Raji (cell line): ENCODE measurements around the gene SYT2.

Experiments
- POLR2A ChIP-seq: IDR thresholded peaks from 2 replicates; pipeline ENCODE4 v1.6.1; 2011; ENCODE audit warnings: low read depth, low read length, control low read depth; ENCODE audit not compliant: insufficient read depth

The SYT2 gene

DNA sequence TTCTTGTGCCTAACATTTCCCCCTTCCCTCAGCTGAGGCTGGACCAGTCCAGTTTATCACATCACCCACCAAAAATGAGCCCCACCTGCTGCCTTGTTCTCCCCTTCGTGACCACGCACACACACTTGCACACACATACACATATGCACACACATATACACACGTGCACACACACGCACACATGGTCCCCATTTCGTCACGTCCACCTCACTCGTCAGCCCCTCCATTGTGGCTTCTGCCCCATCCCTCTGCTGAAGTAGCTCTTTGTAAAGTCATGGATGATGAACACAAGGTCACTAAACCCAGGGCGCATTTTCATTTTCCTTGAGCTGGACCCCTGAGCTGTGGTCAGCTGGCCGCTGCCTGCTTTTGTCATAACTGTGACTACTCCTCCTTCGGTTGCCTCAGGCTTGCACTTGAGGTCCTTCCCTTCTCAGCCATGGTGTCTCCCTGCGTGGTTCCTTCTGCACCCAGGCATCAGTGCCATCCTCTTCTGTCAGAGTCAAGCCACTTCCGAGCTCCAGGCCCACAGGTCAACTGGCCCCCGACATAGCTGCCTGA is 93.8 kb downstream of the SYT2 start:
- TF ChIP-seq POLR2A, result no peak

DNA sequence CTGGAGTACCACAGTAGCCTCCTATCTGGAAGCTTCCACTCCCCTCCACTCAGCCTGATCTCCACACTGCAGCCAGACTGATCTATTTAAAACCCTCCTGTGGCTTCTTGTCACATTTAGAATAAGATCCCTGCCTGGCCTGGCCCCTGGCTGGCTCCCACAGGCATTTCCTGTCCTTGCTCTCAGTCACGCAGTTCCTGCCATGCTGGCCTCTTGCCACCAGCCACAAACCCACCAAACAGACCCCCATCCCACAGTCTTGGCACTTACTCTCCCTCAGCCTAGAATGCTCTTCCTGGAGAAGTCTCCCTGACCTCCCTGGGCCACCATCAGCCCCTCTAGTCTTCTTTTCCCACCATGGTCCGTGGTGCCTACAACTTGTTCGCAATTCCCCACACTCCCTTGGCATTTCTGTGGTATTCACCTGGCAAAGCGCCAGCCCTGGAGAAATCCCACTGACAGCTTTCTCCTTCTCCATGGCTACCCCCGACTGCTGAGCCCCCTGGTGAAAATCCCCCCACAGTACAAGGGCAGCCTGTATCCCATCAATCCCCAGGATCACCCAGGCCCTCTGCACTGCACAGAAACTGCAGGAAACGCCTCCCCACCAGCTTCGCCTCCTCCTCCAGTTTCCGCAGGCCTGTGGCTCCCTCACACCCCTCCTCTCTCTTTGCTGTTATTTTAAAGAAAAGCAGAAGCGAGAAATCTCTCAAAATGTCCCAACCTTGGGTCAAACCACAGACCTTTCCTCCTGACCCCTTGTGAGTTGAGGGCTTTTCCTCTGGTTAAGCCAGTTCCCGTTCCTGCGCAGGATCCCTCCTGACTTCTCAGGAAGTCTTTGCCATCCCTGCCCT is 94.5 kb downstream of the SYT2 start:
- no peak for TF ChIP-seq POLR2A

DNA sequence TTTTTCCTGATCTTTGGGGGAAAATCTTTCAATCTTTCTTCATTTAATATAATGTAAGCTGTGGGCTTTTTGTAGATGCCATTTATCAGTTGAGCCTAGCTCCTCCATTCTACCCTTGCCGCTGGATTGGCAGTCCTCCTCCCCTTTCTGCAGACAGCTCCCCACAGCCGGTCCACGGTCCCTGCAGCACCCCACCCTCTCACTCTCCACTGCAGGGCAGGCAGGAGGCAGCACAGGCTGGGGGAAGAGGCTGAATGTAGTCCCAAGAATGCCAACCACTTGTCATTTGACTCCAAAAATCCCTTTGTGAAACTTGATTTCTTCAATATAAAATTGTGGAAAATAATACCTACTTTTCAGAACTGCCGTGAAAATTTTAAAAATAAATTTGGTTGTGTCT is 96.7 kb downstream of the SYT2 start:
- no peak for TF ChIP-seq POLR2A

DNA sequence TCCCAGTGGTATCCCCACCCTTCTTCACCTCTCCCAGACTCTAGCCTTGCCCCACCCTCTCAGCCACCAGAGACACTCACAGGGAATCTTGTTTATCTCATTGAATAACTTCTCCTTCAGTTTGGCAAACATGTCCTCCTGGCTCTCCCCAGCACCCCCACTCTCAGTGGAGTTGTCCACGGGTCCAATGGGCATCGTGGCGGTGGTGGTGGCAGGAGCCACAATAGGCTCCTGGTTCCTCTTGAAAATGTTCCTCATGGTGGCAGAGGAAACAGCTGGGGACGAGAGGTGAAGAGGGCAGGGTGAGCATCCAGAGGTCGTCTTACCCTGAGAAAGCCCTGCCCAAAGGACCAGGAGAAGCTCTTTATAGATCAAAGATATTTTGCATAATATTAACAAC is 104.7 kb downstream of the SYT2 start:
- TF ChIP-seq POLR2A, result no peak

DNA sequence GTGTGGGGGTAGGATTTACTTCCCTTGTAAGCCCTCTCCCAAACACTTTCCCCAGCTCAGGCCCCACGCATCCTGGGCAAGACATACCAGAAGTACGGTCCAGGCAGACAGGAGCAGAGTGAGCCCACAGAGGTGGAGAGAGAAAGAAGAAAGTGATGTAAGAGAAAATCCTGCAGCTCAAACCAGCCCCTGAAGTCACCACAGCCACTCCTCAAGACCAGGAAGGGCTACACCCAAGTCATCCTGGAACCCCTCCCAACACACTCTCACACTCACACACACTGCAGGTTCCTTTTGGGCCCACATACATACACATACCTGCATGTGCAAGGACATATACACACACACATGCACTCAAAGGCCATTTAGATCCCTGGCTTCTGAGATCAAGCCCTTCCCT is 106.8 kb downstream of the SYT2 start:
- no peak for TF ChIP-seq POLR2A

DNA sequence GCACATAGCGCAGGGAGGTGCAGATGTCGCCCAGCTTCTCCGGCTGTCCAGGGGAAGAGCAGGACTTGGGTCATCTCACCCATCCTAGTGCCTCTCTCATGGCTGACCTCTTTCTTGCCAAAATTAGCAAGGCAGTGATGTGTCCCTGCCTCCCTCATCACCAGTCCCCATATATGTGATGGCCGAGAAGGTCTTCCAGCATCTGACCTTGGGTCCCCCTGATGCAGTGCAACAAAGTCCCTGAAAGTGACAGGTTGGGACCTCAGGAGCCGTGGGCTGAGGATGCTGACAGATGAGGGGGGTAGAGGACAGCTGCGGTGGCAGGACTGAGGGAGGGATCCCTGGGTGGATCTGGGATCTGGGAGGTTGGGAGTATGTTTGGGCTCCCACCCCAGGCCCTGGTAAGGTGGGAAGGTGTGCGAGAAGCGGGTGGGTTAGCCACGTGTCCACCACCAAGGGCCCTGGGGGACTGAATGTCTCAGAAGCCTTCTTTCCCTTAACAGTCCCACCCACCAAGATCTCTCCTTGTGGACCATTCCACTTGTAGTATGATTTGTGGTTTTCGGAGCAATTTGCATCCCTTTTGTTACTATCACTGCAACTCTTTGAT is 109.7 kb downstream of the SYT2 start:
- TF ChIP-seq POLR2A, result no peak

DNA sequence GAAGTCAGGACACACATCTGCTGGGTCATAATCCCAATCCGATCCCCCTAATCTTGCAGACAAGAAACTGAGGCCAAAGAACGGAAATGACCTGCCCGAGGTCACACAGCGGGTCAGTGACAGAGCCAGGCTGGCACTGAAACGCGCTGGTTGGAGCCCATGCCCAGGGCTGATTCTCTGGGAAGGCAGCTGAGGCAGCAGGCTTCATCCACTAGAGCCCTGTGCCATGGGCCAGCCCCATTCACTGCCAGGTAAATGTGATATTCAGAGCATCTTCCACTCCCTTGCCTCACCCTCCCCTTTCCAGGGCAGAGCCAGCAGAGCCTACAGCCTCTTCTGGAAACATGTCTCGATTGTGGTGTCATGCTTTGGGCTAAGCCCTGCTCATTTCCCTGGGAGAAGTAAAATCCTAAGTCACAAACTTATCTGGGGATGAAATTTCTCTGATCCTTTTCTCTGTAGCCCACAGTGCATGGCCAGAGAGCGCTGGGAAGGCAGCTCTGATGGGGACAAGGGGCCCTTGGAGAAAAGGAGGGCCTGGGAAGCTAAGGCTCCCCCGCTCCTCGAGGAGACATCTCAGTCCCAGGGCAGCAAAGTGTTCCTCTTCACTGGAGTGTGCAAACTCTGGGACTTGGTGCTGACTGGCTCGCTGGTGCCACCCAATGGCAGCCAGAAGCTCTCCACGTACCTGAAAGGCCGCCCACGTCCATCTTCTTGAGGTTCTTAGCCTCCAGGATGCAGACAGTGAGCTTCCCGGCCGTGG is 110.4 kb downstream of the SYT2 start:
- TF ChIP-seq POLR2A, result no peak

DNA sequence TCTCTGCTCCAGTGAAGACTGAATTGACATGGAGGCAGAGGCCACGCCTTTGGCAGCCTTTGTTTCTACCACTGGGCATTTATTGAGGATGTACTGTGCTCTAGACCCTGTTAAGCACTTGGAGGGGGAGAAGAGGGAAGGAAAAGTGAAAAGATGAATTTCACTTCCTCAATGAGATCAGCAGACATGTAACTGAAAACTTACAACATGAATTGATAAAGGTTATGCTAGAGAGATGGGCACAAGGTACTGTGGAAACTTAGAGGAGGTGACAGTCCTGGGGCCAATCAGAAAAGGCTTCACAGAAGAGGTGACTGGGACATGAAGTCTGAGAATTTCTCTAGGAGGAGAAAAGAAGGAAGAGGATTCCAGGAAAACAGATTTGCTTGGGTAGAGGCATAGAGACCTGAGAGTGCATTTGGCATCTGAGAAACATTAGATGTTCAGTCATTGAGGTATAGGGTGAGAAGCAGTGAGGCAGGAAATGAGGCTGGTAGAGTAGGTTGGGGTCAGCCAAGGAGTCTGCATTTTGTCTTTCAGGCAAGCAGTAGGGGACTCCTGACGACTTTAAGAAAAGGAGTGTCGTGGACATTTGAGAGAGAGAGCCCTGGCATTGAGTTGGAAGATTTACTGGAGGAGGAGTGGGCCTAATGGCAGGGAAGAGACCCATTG is 113.0 kb downstream of the SYT2 start:
- no peak for TF ChIP-seq POLR2A

DNA sequence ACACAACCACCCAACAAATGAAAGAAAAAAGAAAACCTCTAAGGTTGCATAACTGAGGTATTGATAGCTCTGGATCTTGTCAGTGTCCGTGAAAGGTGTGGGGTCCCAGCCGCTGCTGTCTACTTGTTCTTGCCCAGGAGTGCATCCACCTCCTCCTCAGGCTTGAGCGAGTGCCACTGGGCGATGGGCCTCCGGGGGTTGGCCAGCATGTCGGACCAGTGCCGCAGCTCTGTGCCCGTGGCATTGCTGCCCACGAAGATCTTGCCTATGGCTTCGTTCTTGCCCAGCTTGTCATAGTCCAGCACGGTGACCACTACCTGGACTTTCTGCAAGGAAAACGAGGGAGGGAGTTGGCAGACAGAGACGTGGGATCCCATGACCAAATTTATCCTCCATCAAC is 113.6 kb downstream of the SYT2 start:
- no peak for TF ChIP-seq POLR2A

DNA sequence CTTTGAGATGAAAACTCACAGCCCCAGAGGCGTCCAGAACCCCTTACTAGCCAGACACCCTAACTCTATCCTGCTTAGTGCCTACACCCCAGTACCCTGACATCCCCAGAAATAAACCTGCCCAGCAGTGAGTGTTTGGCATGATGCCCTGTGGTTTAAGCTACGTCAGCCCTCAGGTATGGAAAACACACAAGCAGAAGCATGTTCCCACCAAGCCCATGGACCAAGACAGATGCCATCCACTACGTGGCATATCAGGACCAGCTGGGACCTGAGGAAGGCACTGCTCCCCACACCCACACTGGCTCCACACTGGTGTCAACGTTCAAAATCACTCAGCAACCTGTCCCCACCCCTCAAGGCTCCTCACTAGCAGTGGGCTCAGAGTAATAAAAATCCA is 116.4 kb downstream of the SYT2 start:
- no peak for TF ChIP-seq POLR2A

DNA sequence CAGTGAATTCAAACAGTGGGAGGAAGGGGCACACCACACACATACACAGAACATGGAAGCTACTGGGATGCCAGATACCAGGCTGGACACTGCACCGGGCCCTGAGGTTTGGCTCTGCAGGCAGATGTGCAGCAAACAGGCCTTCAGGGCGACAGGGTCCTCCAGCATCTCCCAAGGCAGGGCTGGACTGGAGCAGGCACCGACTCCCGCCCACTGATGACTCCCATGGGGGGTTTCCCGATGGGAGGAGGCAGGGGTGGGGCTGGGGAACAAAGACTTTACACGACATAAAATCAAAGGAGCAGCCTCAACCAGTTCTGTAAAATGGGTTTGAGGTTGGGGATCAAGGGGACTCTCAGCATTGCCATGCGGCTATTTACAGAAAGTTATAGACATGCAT is 118.1 kb downstream of the SYT2 start:
- TF ChIP-seq POLR2A, result no peak

DNA sequence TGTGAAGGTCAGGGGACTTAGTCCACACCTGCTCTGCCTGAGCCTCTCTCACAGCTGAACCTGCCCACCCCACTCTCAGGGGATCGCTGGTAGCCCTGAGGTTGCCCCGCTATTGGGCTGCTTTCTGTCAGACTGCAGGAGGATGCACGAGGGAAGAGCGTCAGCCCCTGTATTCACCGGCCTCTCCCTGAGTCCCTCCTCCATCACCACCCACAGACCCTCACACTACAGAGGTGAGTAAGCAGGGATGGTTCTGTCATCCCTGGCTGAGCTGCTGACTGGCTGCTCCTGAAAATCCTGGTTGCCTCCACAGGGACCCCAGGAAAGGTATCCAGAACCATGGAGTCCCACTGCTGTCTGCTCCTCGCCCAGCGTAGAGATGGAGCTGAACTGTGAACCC is 118.7 kb downstream of the SYT2 start:
- TF ChIP-seq POLR2A, result no peak

DNA sequence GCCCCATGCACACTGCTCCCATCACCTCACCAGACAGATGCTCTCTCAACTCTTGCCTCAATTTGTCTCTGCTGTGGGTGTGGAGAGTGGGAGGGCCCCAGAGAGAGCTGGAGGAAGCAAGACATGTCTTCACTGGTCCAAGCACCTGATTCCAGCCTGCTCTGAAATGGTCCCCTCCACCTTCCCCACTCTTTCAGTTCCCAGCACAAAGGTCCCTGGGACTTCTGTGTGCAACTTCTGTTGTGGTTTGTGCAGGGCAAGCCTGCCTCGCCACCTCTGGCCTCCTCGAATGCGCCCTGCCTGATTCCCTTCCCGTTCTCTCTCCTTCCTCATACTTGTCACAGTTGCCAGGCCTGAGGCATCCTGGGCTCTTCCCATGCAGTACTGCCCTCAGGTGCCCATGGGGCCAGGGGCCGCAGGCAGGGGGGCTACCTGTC is 119.3 kb downstream of the SYT2 start:
- no peak for TF ChIP-seq POLR2A

DNA sequence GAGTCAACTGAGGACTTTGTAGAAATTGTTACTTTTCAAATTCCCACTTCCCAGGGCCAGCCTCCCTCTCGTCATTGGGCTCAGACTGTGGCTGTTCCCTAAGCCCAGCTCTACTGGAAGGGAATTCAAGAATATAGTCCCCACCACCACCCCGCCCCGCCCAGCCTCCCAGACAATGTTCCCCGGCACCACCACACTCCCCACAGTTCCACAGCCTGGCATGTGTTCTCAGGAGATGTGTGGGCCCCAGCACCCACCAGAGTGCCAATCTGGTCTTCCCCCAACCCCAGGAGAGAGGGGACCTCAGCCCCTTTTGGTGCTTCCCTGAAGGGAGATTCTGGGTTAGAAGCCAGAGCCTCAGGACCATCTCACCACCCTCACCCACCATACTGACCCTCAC is 120.1 kb downstream of the SYT2 start:
- TF ChIP-seq POLR2A, result no peak
